Measurements from ENCODE around the gene R3HDML. TPM values are rescaled to one million over a fixed set of nuclear protein-coding genes. Genes with fewer than 3 reads are reported as not detected.

Gene R3HDML
- total and polyA plus RNA-seq, 2 of the 13 experiments (the other 11 are each of a cell fraction or from before 2014, with no cell fraction given) = not detected

DNA sequence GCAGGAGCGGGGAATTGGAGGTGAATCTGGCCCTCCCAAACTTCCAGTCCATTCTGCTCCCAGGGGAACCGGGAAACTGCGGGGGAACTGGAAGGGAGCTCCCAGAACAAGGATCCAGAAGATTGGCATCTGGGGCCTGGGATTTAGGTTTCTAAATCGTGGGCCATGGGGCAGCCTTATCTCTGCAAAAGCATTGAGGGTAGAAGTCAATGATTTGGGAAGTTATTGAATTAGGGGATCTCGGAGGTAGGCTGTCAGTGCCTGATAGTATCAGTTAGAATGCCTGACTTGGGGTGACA is 63.8 kb downstream of the R3HDML start (continued):
- peak; percentile 16; the same call in 1 of the 2 replicates for TF ChIP-seq ZNF318 (CRISPR knock-in tag; IDR thresholded peaks at IDR 0.05)
- TF ChIP-seq ZBTB4 (CRISPR knock-in tag; IDR thresholded peaks at IDR 0.05; ENCODE audit: borderline replicate concordance) = peak; percentile 7; the same call in 1 of the 2 replicates

Small RNA genes lying within 50 kb of the gene (small RNA-seq; reads per million reads assigned to genes)
- 0 reads per million in 3 experiments for gene RF00019 (ENCODE audit: insufficient read depth in 2 of 3, insufficient read length in 3 of 3, low read depth in 2 of 3, low replicate concordance in 1 of 3)

Other genes with a start within 250 kb of the R3HDML start
- not detected in 2 replicates for gene JPH2, start 149.9 kb upstream of the R3HDML start, total RNA-seq (2016; rRNA removed; fragmentation: Illumina TruSeq; extraction: Trizol)
- 0.42 and 0.61 TPM in 2 replicates for gene JPH2, start 149.9 kb upstream of the R3HDML start, polyA plus RNA-seq (2011; rRNA removed)
- 71.2 and 92.8 TPM in 2 replicates for gene OSER1, start 126.3 kb upstream of the R3HDML start, total RNA-seq (2016; rRNA removed; fragmentation: Illumina TruSeq; extraction: Trizol)
- 67.0 and 71.5 TPM in 2 replicates for gene OSER1, start 126.3 kb upstream of the R3HDML start, polyA plus RNA-seq (2011; rRNA removed)
- gene GDAP1L1, start 89.7 kb upstream of the R3HDML start, total RNA-seq (2016; rRNA removed; fragmentation: Illumina TruSeq; extraction: Trizol) = not detected in 2 replicates
- 0.04 and 0.13 TPM in 2 replicates for gene GDAP1L1, start 89.7 kb upstream of the R3HDML start, polyA plus RNA-seq (2011; rRNA removed)
- gene FITM2, start 25.8 kb upstream of the R3HDML start, total RNA-seq (2016; rRNA removed; fragmentation: Illumina TruSeq; extraction: Trizol) = 13.6 and 24.5 TPM in 2 replicates
- gene FITM2, start 25.8 kb upstream of the R3HDML start, polyA plus RNA-seq (2011; rRNA removed) = 9.6 and 10.4 TPM in 2 replicates
- 169 and 190 TPM in 2 replicates for gene HNF4A, start 18.7 kb downstream of the R3HDML start, total RNA-seq (2016; rRNA removed; fragmentation: Illumina TruSeq; extraction: Trizol)
- 80.9 and 112 TPM in 2 replicates for gene HNF4A, start 18.7 kb downstream of the R3HDML start, polyA plus RNA-seq (2011; rRNA removed)
- gene TTPAL, start 138.8 kb downstream of the R3HDML start, total RNA-seq (2016; rRNA removed; fragmentation: Illumina TruSeq; extraction: Trizol) = 18.8 and 25.0 TPM in 2 replicates
- gene TTPAL, start 138.8 kb downstream of the R3HDML start, polyA plus RNA-seq (2011; rRNA removed) = 4.3 and 6.5 TPM in 2 replicates
- 53.5 and 82.0 TPM in 2 replicates for gene SERINC3, start 185.0 kb downstream of the R3HDML start, total RNA-seq (2016; rRNA removed; fragmentation: Illumina TruSeq; extraction: Trizol)
- gene SERINC3, start 185.0 kb downstream of the R3HDML start, polyA plus RNA-seq (2011; rRNA removed) = 208 and 226 TPM in 2 replicates
- 44.5 and 47.6 TPM in 2 replicates for gene PKIG, start 245.5 kb downstream of the R3HDML start, total RNA-seq (2016; rRNA removed; fragmentation: Illumina TruSeq; extraction: Trizol)
- 30.8 and 31.0 TPM in 2 replicates for gene PKIG, start 245.5 kb downstream of the R3HDML start, polyA plus RNA-seq (2011; rRNA removed)

Data from HepG2 (cell line).